ENCODE measurements around the gene GRHPR.

Gene GRHPR

GRCh38 chr9:37486256-37486615 lies 63.7 kb downstream of the GRHPR start:
- DNase-seq, result no peak
